Measurements from ENCODE around the gene SLC5A3.

GRCh38 chr21:34116569-34116968 is 43.2 kb downstream of the SLC5A3 start:
- TF ChIP-seq TAF1 (IDR thresholded peaks at IDR 0.05; ENCODE audit: low read depth, low read length), result no peak
- TF ChIP-seq POLR2AphosphoS5 (IDR thresholded peaks at IDR 0.05; ENCODE audit: low read depth, low read length), result no peak
- TF ChIP-seq POLR2A (IDR thresholded peaks at IDR 0.05; ENCODE audit: low read depth, low read length), result no peak

Data from GM12891 (cell line).